Prostate gland (tissue), 2 donors: ENCODE measurements around the gene SCAF11.

Experiments used
- POLR2AphosphoS5 ChIP-seq: sonication (generic); formaldehyde crosslinking; IDR thresholded peaks from one replicate; pipeline ENCODE4 v1.6.1; 2017; ENCODE audit warnings: antibody characterized with exemption
- TF ChIP-seq, protein P1 (sequence below), 4 experiments: fragments of 200-600 bp in 2 of 4; fragments of 450-650 bp in 2 of 4; sonication (generic) in 2 of 4; IDR thresholded peaks; 1 replicate in 3 of 4; 2 replicates in 1 of 4; pipeline ENCODE4 v1.5.1; 2016 to 2019; ENCODE audit warnings: antibody characterized with exemption in 4 of 4, mild to moderate bottlenecking in 2 of 4, moderate library complexity in 2 of 4

DNA sequence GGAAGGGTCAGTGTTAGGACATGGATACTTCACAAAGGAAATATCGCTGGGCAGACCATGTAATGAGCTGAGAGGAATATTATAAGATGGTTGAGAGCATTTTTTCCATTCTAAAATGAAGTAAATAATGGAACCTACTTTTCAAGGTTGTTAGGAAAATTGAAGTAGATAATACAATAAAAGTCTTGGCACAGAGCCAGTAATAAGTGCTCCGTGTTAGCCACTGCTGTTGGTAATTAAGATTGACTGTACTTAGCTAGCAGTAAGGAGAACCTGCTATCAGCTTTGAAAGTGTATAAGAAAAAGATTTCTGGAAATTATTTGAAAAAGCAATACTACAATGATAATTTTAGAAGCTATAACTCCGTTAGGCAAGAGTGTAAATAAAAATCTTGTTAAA is 77.6 kb downstream of the SCAF11 start:
- no peak for TF ChIP-seq POLR2AphosphoS5
- TF ChIP-seq, protein P1, sequence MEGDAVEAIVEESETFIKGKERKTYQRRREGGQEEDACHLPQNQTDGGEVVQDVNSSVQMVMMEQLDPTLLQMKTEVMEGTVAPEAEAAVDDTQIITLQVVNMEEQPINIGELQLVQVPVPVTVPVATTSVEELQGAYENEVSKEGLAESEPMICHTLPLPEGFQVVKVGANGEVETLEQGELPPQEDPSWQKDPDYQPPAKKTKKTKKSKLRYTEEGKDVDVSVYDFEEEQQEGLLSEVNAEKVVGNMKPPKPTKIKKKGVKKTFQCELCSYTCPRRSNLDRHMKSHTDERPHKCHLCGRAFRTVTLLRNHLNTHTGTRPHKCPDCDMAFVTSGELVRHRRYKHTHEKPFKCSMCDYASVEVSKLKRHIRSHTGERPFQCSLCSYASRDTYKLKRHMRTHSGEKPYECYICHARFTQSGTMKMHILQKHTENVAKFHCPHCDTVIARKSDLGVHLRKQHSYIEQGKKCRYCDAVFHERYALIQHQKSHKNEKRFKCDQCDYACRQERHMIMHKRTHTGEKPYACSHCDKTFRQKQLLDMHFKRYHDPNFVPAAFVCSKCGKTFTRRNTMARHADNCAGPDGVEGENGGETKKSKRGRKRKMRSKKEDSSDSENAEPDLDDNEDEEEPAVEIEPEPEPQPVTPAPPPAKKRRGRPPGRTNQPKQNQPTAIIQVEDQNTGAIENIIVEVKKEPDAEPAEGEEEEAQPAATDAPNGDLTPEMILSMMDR (IDR thresholded peaks at IDR 0.05), result no peak
